HG02678 (cell line): Measurements from ENCODE around the gene SNCB.

Experiments used
- ATAC-seq: cut with Tn5 transposase; IDR thresholded peaks from one replicate; pipeline ENCODE4 v1.9.1; 2021; ENCODE audit warnings: mild to moderate bottlenecking, moderate library complexity; ENCODE audit not compliant: unreplicated experiment

Gene SNCB

GRCh38 chr5:176644878-176645670 is 14.7 kb upstream of the SNCB start:
- ATAC-seq: no peak

- ATAC-seq: no peak
Measured at GRCh38 chr5:176644294-176644693, 14.0 kb upstream of the SNCB start.

DNA sequence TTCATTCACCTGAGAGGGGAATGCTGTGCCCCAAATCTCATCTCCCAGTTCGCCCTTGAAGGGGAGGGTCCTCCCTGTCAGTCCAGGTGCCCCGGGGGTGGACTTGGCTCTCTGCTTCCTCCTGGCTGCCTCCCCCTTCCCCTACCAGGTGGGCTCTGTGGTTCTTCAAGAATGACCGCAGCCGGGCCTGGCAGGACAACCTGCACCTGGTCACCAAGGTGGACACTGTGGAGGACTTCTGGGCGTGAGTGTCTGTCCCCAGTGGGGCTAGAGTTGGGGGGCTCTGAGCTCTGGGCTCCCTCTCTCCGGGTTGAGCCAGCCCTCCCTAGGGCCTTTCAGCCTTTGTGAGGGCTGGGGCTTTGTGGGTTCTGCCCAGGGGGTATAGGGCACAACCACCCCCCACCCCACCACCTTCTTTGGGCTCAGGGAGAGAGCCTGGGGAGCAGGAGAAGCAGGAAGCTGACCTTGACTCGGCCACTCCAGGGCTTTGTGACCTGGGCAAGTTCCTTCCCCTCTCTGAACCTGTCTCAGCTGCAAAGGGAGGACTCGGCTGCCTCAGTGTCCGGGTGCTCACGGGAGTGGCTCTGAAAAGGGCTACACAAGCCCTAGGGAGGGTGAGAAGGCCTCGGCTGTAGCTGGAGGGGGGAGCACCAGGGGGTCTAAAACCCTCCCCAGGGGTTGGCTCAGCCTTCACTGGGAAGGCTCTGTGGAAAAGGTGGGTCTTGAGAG is 13.3 kb upstream of the SNCB start:
- no peak for ATAC-seq

- ATAC-seq: no peak
Measured at GRCh38 chr5:176642675-176643490, 12.5 kb upstream of the SNCB start.

DNA sequence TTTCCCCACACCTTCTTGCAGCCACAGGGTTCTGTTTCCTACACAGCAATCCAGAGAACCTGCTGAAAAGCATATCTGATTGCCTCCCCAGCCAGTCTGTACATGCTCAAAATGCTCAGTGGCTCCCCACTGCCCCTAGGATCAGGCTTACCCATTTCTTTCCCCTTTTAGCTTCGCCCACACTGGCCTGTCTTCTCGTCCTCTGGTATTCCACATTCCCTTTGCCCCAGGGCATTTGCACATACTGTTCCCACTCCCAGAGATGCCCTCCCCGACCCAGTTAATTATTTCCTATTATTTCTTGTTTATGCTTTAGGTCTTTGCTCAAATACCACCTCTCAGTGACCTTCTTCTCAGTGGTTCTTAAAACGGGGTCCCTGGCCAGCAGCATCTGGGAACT is 10.3 kb upstream of the SNCB start:
- ATAC-seq: no peak

DNA sequence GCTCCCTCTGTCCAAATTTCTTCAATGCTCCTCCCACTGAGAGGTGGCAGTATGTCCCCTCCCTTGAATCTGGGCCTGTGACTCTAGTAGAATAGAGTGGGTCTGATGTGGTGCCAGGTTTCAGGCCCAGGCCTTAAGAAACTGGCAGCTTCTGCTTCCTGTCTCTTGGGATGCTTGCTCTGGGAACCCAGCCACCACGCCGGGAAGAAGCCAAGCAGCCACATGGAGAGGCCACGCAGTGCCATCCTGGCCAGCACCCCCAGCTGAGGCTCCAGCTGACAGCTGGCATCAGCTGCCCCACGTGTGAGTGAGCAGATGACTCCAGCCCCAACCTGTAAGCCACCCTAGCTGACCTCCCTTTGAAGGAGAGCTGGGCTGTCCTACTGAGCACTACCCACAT is 9.6 kb upstream of the SNCB start:
- no peak for ATAC-seq

DNA sequence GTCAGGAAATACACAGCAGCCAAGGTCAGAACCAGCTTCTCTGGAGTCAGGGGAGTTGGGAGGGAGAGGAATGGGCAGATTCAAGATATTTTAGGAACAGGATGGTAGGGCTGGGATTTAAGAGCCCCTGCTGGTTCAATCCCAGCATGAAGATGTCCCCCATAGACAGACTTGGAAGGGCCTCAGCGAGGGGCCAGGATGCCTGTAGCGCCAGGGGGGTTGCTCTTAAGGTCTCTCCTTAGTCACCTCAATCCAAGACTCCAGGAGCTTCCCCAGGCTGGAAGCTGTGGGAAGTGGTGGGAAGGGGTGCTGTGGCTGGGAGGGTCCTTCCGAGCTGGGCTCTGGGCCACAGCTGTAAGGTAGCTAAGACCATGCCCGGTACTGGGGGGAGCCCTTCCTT is 8.9 kb upstream of the SNCB start:
- ATAC-seq: no peak

GRCh38 chr5:176638437-176638836 is 8.1 kb upstream of the SNCB start:
- ATAC-seq: no peak

- ATAC-seq: no peak
Measured at GRCh38 chr5:176637556-176637955, 7.2 kb upstream of the SNCB start.

GRCh38 chr5:176636426-176636825 is 6.1 kb upstream of the SNCB start:
- ATAC-seq: no peak

GRCh38 chr5:176633598-176633997 is 3.3 kb upstream of the SNCB start:
- ATAC-seq: no peak

GRCh38 chr5:176632745-176633144 is 2.4 kb upstream of the SNCB start:
- ATAC-seq: no peak

- no peak for ATAC-seq
Measured at GRCh38 chr5:176631383-176632200, 1.3 kb upstream of the SNCB start.

GRCh38 chr5:176630681-176631222 is 418 bp upstream of the SNCB start:
- ATAC-seq: no peak

- no peak for ATAC-seq
Measured at GRCh38 chr5:176629317-176629852, 949 bp downstream of the SNCB start.

DNA sequence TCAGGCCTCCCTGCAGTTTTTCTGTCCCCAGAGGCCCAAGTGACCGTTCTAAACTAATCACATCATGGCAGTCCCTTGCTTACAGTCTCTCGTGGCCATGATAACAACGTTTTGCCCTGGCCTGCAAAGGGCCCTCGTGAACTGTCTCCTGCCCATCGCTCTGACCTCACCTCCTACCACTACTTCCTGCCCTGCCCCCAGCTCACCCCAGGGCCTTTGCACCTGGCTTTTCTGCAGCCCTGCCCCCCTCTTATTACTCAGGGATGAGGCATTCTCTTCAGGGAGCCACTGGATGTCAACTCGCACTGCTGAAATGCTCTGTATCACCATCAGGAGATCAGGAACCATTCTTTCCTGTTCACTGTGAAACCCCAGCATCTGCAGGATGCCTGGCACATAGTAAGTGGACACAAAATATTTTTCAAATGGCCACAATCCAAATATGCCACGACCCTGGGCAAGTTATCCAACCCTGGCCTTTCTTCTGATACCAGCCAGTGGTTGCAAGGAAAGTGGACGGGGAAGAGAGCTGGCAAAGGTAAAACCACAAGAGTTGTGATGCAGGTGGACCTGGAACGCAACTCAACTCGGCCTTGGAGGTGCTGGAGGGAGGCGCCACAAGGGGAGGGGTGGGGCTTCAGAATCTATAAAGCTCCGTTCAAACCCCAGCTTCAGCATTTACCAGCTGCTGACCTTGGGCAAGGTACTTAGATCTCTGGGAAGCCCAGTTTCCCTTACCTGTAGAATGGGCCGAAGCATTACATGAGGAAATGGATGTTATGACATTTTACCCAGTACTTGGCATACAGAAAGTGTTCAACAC is 1.7 kb downstream of the SNCB start:
- ATAC-seq: no peak

DNA sequence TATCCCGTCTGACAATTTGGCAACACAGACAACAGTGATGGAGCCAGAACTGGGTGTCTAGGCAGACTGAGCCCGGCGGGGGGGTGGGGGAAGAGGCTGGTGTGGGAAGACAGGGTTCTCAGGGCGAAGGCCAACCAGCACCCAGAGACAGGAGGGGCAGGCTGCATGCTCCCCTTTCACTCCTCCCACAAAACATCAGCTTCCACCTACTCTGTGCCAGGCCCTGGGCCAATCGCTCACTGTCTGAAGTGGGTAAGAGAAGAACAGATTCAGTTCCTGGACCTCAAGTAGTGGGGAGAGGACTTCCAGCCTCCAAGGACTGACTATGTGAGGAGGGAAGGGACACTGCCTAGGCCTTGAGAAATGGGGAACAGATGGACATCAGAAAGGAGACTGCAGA is 2.8 kb downstream of the SNCB start:
- ATAC-seq: no peak

DNA sequence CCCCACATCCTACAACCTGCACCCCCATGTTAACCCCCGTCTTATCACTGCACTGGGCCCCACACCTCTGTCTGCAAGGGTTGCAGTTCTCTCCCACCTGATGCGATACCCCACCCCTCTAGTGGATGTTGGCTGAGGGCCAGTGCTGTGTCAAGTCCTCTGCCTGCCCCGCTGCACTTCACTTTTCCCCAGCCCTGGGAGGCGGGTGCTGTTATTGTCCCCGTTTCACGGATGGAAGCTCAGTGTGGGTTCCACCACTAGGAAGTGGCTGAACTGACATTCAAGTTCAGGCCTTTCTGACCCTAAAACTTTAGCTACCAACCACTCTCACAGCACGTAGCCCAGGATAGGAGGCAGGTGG is 3.5 kb downstream of the SNCB start:
- ATAC-seq: no peak
